ENCODE measurements around the gene ESYT3. TPM values are rescaled to one million over a fixed set of nuclear protein-coding genes. Genes with fewer than 3 reads are reported as not detected.
"Not testable (repeated sequence)": the region's sequence is repeated elsewhere in the genome, so short reads cannot be mapped to it uniquely, and the experiment has no call there.

Gene ESYT3
- total RNA-seq, 2 donors from 2014 or later: 0.37 to 0.43 TPM

DNA sequence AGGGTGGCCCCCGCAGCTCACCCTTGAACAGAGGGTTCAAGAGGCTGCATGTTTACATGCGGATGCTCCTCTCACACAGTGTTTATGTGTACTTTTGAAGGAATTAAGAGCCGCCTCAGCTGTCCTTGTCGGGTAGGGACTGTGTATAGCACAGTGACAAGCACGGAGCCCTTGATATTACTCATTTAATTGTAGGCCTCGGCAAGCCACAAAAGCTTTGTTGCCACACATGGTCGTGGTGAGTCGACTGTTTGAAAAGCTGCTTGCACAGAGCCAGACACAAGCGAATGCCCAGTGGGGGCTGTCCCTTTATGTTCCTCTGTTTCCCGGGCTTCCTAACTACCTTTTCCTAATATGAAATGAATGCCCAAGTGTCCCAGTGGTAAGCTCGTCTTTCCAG, 4.5 kb downstream of the ESYT3 start:
- no peak for DNase-seq (ENCODE audit: low spot score)
- intact Hi-C loops (cut with DNase I): no loop called here

GRCh38 chr3:138439646-138440045, 5.2 kb downstream of the ESYT3 start:
- DNase-seq (ENCODE audit: low spot score): no peak
- intact Hi-C loops (cut with DNase I): no loop called here

- intact Hi-C loops (cut with DNase I): no loop called here
- no peak for DNase-seq (ENCODE audit: low spot score)
Measured at GRCh38 chr3:138440121-138440521, 5.7 kb downstream of the ESYT3 start.

DNA sequence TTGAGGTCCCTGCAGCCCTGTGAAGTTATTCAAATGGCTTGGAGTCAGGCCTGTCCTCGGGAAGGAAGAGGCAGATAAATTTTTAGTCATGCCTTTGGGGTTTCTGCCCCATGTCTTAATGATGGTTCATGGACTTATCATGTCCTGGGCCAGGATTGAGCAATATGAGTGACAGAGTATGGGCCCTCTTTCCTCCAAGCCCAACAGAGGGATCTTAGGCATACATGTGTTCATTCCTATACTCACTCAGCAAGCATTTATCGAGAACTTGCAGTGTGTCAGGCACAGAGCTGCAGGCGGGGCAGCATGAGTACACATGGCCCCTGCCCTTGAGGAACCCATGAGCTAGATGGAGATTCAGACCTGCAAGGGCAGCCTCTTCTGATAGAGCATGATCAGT, 6.2 kb downstream of the ESYT3 start:
- intact Hi-C loops (cut with DNase I): no loop called here

GRCh38 chr3:138441256-138441655, 6.8 kb downstream of the ESYT3 start:
- no peak for DNase-seq (ENCODE audit: low spot score)
- intact Hi-C loops (cut with DNase I): no loop called here

More for the DNA sequence above, 6.2 kb downstream of the ESYT3 start:
- DNase-seq (ENCODE audit: low spot score): no peak

GRCh38 chr3:138441742-138442141, 7.3 kb downstream of the ESYT3 start:
- intact Hi-C loops (cut with DNase I): no loop called here

DNA sequence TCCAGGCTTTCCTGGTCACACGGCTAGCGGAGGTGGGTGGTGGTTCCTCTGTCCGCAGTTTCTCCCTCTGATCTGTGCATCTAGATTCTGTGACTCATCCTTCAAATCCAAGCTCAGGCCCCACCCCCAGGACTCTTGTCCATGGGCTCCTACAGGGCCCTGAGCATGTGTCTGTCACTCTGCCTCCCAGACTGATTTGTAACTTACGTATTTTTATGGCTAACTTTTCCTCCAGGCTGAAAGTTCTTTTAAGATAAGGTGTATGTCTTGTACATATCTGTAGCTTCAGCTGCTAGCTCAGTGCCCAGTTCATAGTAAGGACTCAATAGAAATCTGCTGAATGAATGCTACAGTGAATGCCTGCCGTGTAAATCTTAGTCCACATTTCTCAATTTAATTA, 8.0 kb downstream of the ESYT3 start:
- peak; percentile 35 for DNase-seq (ENCODE audit: low spot score)

More at GRCh38 chr3:138441742-138442141, 7.3 kb downstream of the ESYT3 start:
- DNase-seq (ENCODE audit: low spot score): no peak

DNA sequence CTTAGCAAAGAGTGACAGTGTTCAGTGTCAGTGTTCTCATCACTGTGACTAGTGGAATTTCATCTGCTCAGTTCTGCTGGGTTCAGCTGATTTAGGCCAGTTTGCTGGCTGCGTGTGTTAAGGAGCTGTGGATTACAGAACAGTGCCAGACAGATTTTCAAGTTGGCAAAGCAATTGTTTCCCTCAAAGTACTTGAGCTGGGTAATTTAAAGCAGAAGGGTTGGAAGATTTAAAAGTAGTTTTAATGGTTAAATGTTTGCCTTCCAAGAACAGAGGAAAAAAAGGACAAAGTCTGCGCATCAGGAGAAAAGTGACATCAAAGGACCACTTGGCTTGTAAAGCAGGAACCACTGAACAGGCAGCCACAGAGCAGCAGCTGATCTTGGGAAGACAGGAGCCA, 8.7 kb downstream of the ESYT3 start:
- no peak for DNase-seq (ENCODE audit: low spot score)
- intact Hi-C loops (cut with DNase I): no loop called here

More for the DNA sequence above, 8.0 kb downstream of the ESYT3 start:
- intact Hi-C loops (cut with DNase I): no loop called here

GRCh38 chr3:138443521-138444503, 9.4 kb downstream of the ESYT3 start:
- intact Hi-C loops (cut with DNase I): no loop called here
- DNase-seq (ENCODE audit: low spot score): peak; percentile 40

DNA sequence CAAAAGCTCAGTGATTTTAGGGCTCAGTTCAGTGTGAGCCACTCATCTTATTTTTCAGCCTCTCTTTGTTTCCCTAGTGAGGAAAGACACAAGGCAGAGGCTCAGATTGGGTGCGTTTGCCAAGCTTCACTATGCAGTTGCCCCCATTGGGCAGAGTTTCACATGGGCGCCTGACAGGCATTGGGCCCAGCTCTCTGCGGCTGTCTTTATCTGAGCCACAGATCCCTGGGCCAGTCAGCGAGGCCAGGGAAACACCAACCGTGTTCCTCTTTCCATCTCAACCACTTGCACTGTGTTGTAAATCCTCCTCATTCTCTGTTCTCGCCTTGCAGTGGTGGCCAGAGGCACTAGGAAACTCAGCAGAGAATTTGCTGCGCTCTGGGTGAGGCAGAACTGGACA, 10.8 kb downstream of the ESYT3 start:
- no peak for DNase-seq (ENCODE audit: low spot score)
- intact Hi-C loops (cut with DNase I): no loop called here

DNA sequence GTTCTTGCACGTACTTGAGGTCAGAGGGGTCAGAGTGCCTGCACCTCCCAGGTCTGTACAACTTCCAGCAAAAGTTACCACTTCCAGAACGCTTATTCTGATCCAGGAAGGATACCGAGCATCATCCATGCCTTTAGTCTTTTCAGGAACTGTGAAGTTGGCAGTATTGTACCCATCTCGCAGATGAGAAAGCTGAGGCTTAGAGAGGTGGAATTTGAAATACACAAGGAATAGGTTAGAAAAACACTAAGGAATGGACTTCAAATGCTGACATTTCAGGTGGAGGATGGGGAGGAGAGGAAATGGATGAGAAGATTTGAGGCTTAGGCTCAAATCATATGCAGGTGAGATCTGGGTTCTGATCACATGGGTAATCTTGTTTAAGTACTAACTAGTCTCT, 11.2 kb downstream of the ESYT3 start:
- intact Hi-C loops (cut with DNase I): no loop called here
- peak; percentile 17 for DNase-seq (ENCODE audit: low spot score)

DNA sequence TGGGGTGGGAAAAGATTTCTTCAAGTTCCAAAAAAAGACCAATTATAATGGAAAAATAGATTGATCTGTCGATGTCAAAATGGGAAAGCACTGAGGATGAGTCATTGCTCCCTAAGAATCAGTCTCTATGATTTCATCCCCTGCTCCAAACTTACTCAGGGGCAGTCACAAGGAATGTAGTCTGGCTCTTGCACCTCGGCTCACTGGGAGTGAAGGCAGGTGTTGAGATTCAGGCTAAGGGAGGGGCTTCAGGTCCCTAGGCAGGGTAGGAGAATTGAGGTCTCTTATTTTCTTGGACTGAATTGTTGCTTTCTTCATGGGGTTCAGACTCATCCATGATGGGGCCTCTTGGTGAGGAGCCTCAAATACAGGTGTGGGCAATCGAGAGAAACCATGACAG, 14.2 kb downstream of the ESYT3 start:
- DNase-seq (ENCODE audit: low spot score): peak; percentile 53
- intact Hi-C loops (cut with DNase I): no loop called here

- peak; percentile 53 for DNase-seq (ENCODE audit: low spot score)
- intact Hi-C loops (cut with DNase I): no loop called here
Measured at GRCh38 chr3:138449490-138449889, 15.1 kb downstream of the ESYT3 start.

GRCh38 chr3:138450181-138450580, 15.8 kb downstream of the ESYT3 start:
- intact Hi-C loops (cut with DNase I): no loop called here
- peak; percentile 29 for DNase-seq (ENCODE audit: low spot score)

GRCh38 chr3:138450704-138451424, 16.4 kb downstream of the ESYT3 start:
- peak; percentile 64 for DNase-seq (ENCODE audit: low spot score)
- intact Hi-C loops (cut with DNase I): no loop called here

DNA sequence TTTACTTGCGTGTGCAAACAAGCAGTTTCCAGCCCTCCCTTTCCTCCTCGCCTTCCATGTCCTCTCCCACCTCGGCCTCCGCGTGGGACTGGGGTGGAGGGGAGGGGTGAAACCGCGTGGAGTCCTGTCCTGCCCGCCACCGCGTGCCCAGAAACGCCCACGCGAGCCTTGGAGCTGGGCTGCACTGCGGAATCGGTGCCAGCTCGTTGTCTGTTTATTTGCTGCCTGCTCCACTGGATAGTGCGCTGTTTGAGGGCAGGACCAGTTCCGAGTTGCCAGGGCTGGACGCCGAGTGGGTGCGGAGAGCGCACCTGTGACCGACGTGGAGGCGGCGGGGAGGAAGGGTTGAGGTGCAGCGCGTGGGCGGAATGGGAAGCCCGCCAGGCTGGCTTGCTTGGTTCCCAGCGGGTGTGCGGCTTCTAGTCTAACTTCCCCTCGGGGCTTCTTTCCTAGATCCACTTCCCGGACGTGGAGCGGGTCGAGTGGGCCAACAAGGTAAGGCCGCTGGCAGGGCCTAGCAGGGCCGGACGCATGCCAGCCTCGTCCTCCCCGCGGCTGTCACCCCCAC, 17.3 kb downstream of the ESYT3 start:
- DNase-seq (ENCODE audit: low spot score): peak; percentile 62
- intact Hi-C loops (cut with DNase I): no loop called here

DNA sequence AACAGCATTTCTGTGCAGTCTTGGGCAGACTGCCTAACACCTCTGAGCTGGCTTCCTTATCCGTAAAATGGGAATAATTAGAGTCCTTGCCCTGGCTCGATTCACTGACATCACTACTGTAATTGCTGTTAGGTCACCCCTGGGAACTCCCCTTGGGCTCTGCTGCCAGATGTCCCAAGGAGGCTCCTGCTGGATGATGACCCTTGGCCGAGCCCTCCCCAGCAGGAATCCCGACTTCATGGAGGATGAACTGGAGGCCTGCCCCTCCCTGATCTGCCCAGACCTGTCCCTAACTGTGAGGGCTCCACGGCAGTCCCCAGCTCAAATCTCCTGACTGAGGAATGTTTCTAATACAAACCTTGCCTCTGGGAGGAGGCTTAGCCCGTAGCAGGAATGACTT, 18.0 kb downstream of the ESYT3 start:
- DNase-seq (ENCODE audit: low spot score): peak; percentile 38

DNA sequence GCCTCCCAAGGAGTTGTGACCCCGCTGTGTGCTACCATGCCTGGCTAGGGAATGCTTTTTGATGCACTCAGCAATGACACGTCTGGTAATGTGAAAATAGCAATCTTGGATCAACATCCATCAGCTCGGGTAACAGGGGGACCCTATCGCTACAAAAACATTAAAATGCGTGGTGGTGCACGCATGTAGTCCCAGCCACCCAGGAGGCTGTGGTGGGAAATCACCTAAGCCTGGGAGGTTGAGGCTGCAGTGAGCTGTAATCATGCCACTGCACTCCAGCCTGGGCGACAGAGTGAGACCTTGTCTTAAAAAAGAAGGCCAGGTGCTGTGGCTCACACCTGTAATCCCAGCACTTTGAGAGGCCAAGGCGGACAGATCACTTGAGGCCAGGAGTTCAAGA, 19.5 kb downstream of the ESYT3 start:
- peak; percentile 17 for DNase-seq (ENCODE audit: low spot score)
- intact Hi-C loops (cut with DNase I): not testable (repeated sequence)

More for the DNA sequence above, 18.0 kb downstream of the ESYT3 start:
- intact Hi-C loops (cut with DNase I): no loop called here

- DNase-seq (ENCODE audit: low spot score): peak; percentile 51
Measured at GRCh38 chr3:138455801-138456716, 21.6 kb downstream of the ESYT3 start.

More at GRCh38 chr3:138455801-138456716, 21.6 kb downstream of the ESYT3 start:
- intact Hi-C loops (cut with DNase I): no loop called here
